ENCODE measurements around the gene CDC6.

The CDC6 gene

GRCh38 chr17:40325156-40326013 is 37.7 kb downstream of the CDC6 start:
- DNase-seq (ENCODE audit: insufficient read length, low spot score) (no peak), FAIRE-seq (no peak)
- no peak for TF ChIP-seq CTCF (IDR thresholded peaks at IDR 0.05; ENCODE audit: insufficient read depth, missing control alignments)

GRCh38 chr17:40326014-40326831 is 38.5 kb downstream of the CDC6 start:
- TF ChIP-seq CTCF (IDR thresholded peaks at IDR 0.05; ENCODE audit: insufficient read depth, missing control alignments): no peak
- DNase-seq (ENCODE audit: insufficient read length, low spot score) (no peak), FAIRE-seq (no peak)

- DNase-seq (ENCODE audit: insufficient read length, low spot score) (no peak), FAIRE-seq (no peak)
- TF ChIP-seq CTCF (IDR thresholded peaks at IDR 0.05; ENCODE audit: insufficient read depth, missing control alignments): no peak
Observed at GRCh38 chr17:40326832-40327199, 39.1 kb downstream of the CDC6 start.

GRCh38 chr17:40327244-40327729 is 39.6 kb downstream of the CDC6 start:
- DNase-seq (ENCODE audit: insufficient read length, low spot score) (no peak), FAIRE-seq (no peak)
- TF ChIP-seq CTCF (IDR thresholded peaks at IDR 0.05; ENCODE audit: insufficient read depth, missing control alignments): no peak

- FAIRE-seq (no peak), DNase-seq (ENCODE audit: insufficient read length, low spot score) (no peak)
- TF ChIP-seq CTCF (IDR thresholded peaks at IDR 0.05; ENCODE audit: insufficient read depth, missing control alignments): no peak
Observed at GRCh38 chr17:40327735-40328385, 40.2 kb downstream of the CDC6 start.

GRCh38 chr17:40328386-40328766 is 40.7 kb downstream of the CDC6 start:
- no peak for DNase-seq (ENCODE audit: insufficient read length, low spot score)
- FAIRE-seq: no peak
- no peak for TF ChIP-seq CTCF (IDR thresholded peaks at IDR 0.05; ENCODE audit: insufficient read depth, missing control alignments)

Data from D721Med (cell line).